WTC11 (cell line): ENCODE results near the gene RFLNA. TPM values are rescaled to one million over a fixed set of nuclear protein-coding genes. Genes with fewer than 3 reads are reported as not detected.

ENCODE experiments used
- ATAC-seq: fragments of 200-7000 bp; cut with Tn5 transposase; 2 replicates; pipeline ENCODE4 v1.10.0; 2021; ENCODE audit warnings: mild to moderate bottlenecking, moderate library complexity
- CTCF ChIA-PET: fragments of 300-600 bp; sonication (Branson Sonifier 250); formaldehyde crosslinking; loops from one replicate; lab custom pipeline; 2021; ENCODE audit warnings: antibody characterized with exemption; lab: Charles Lee
- POLR2A ChIA-PET: fragments of 350-600 bp; sonication (Branson Sonifier 250); formaldehyde crosslinking; loops from one replicate; lab custom pipeline; 2021; ENCODE audit warnings: antibody characterized with exemption; lab: Charles Lee
- DNase-seq: peaks from one replicate; pipeline ENCODE4 v3.0.0; 2021; ENCODE audit warnings: low spot score
- H3K27ac Mint-ChIP-seq: 2 replicates; pipeline ENCODE4 v1.8.0; 2021; ENCODE audit warnings: mixed read lengths
- H3K27me3 Mint-ChIP-seq: 2 replicates; pipeline ENCODE4 v1.8.0; 2021; ENCODE audit warnings: low read depth, mild to moderate bottlenecking, moderate library complexity, mixed read lengths
- H3K36me3 Mint-ChIP-seq: 2 replicates; pipeline ENCODE4 v1.8.0; 2021; ENCODE audit warnings: mixed read lengths
- H3K4me1 Mint-ChIP-seq: 2 replicates; pipeline ENCODE4 v1.8.0; 2022; ENCODE audit warnings: mixed read lengths
- H3K4me3 Mint-ChIP-seq: 2 replicates; pipeline ENCODE4 v1.8.0; 2021; ENCODE audit warnings: mild to moderate bottlenecking, moderate library complexity, mixed read lengths
- H3K9me3 Mint-ChIP-seq: 2 replicates; pipeline ENCODE4 v1.8.0; 2021; ENCODE audit warnings: mixed read lengths
- CBFB ChIP-seq: sonication (generic); formaldehyde crosslinking; IDR thresholded peaks from 2 replicates; pipeline ENCODE4 v1.8.1; 2022; ENCODE audit warnings: mild to moderate bottlenecking, low read depth, missing genetic modification reagents
- ELF4 ChIP-seq: sonication (generic); formaldehyde crosslinking; IDR thresholded peaks from 2 replicates; pipeline ENCODE4 v1.8.1; 2022; ENCODE audit warnings: low read depth, mild to moderate bottlenecking, moderate library complexity, missing genetic modification reagents
- EMX1 ChIP-seq: fragments of 250-450 bp; sonication (Bioruptor Pico); IDR thresholded peaks from 2 replicates; pipeline ENCODE4 v1.8.0; 2021; ENCODE audit warnings: mild to moderate bottlenecking
- JUN ChIP-seq: sonication (generic); formaldehyde crosslinking; IDR thresholded peaks from 2 replicates; pipeline ENCODE4 v1.8.0; 2023; ENCODE audit warnings: mild to moderate bottlenecking, missing genetic modification reagents
- KAT7 ChIP-seq: sonication (generic); formaldehyde crosslinking; IDR thresholded peaks from 2 replicates; pipeline ENCODE4 v1.8.1; 2023; ENCODE audit warnings: missing genetic modification reagents, mild to moderate bottlenecking, borderline replicate concordance
- NFE2L1 ChIP-seq: sonication (generic); formaldehyde crosslinking; IDR thresholded peaks from 2 replicates; pipeline ENCODE4 v1.8.1; 2023; ENCODE audit warnings: missing genetic modification reagents
- NFYB ChIP-seq: sonication (generic); formaldehyde crosslinking; conservative IDR thresholded peaks from 2 replicates; pipeline ENCODE4 v1.8.0; 2022; ENCODE audit warnings: low read depth, missing genetic modification reagents
- NR3C1 ChIP-seq: sonication (generic); formaldehyde crosslinking; conservative IDR thresholded peaks from 2 replicates; pipeline ENCODE4 v1.8.1; 2023; ENCODE audit warnings: low read depth, mild to moderate bottlenecking, missing genetic modification reagents
- RORB ChIP-seq: fragments of 250-450 bp; sonication (Bioruptor Pico); IDR thresholded peaks from 2 replicates; pipeline ENCODE4 v1.9.0; 2021; ENCODE audit warnings: mild to moderate bottlenecking
- SMAD4 ChIP-seq: sonication (generic); formaldehyde crosslinking; IDR thresholded peaks from 2 replicates; pipeline ENCODE4 v1.8.0; 2022; ENCODE audit warnings: mild to moderate bottlenecking, missing genetic modification reagents
- SP1 ChIP-seq: sonication (generic); formaldehyde crosslinking; conservative IDR thresholded peaks from 2 replicates; pipeline ENCODE4 v1.8.1; 2022; ENCODE audit warnings: missing genetic modification reagents
- TEAD4 ChIP-seq: sonication (generic); formaldehyde crosslinking; IDR thresholded peaks from 2 replicates; pipeline ENCODE4 v1.8.0; 2022; ENCODE audit warnings: mild to moderate bottlenecking, missing genetic modification reagents
- ZNF138 ChIP-seq: sonication (generic); formaldehyde crosslinking; conservative IDR thresholded peaks from 2 replicates; pipeline ENCODE4 v1.8.1; 2022; ENCODE audit warnings: mild to moderate bottlenecking, moderate library complexity, missing genetic modification reagents
- ZNF232 ChIP-seq: sonication (generic); formaldehyde crosslinking; IDR thresholded peaks from 2 replicates; pipeline ENCODE4 v1.8.0; 2022; ENCODE audit warnings: mild to moderate bottlenecking, missing genetic modification reagents
- ZNF263 ChIP-seq: sonication (generic); formaldehyde crosslinking; IDR thresholded peaks from 2 replicates; pipeline ENCODE4 v1.8.1; 2022; ENCODE audit warnings: low read depth, mild to moderate bottlenecking, moderate library complexity, missing genetic modification reagents
- ZNF317 ChIP-seq: sonication (generic); formaldehyde crosslinking; IDR thresholded peaks from 2 replicates; pipeline ENCODE4 v1.8.1; 2023; ENCODE audit warnings: low read depth, mild to moderate bottlenecking, moderate library complexity, missing genetic modification reagents, borderline replicate concordance
- ZNF396 ChIP-seq: fragments of 250-450 bp; sonication (Bioruptor Pico); IDR thresholded peaks from 2 replicates; pipeline ENCODE4 v1.8.0; 2021; ENCODE audit warnings: mild to moderate bottlenecking, moderate library complexity, borderline replicate concordance
- total RNA-seq: library from RNA; stranded (reverse); gene quantifications from 3 replicates; pipeline ENCODE4 v1.2.3, GENCODE V29; 2021
- TF ChIP-seq, protein P1 (sequence below): sonication (generic); formaldehyde crosslinking; IDR thresholded peaks from 2 replicates; pipeline ENCODE4 v1.8.0; 2022; ENCODE audit warnings: mild to moderate bottlenecking, missing genetic modification reagents
- TF ChIP-seq, protein P2 (sequence below): sonication (generic); formaldehyde crosslinking; IDR thresholded peaks from 2 replicates; pipeline ENCODE4 v1.8.1; 2023; ENCODE audit warnings: mild to moderate bottlenecking, moderate library complexity, missing genetic modification reagents
- TF ChIP-seq, protein P3 (sequence below): sonication (generic); formaldehyde crosslinking; IDR thresholded peaks from 2 replicates; pipeline ENCODE4 v1.8.0; 2022; ENCODE audit warnings: mild to moderate bottlenecking, missing genetic modification reagents
- TF ChIP-seq, protein P4 (sequence below): sonication (generic); formaldehyde crosslinking; IDR thresholded peaks from 2 replicates; pipeline ENCODE4 v1.8.1; 2023; ENCODE audit warnings: mild to moderate bottlenecking, missing genetic modification reagents
- TF ChIP-seq, protein P5 (sequence below): fragments of 250-450 bp; sonication (Bioruptor Pico); IDR thresholded peaks from 2 replicates; pipeline ENCODE4 v1.8.0; 2021; ENCODE audit warnings: mild to moderate bottlenecking
- TF ChIP-seq, protein P6 (sequence below): sonication (generic); formaldehyde crosslinking; IDR thresholded peaks from 2 replicates; pipeline ENCODE4 v1.8.1; 2022; ENCODE audit warnings: low read depth, mild to moderate bottlenecking, moderate library complexity, missing genetic modification reagents, borderline replicate concordance
- TF ChIP-seq, protein P7 (sequence below): sonication (generic); formaldehyde crosslinking; IDR thresholded peaks from 2 replicates; pipeline ENCODE4 v1.8.1; 2022; ENCODE audit warnings: low read depth, missing genetic modification reagents, borderline replicate concordance

Gene RFLNA
- total RNA-seq, 1 experiment from 2014 or later = 6.3 TPM

DNA sequence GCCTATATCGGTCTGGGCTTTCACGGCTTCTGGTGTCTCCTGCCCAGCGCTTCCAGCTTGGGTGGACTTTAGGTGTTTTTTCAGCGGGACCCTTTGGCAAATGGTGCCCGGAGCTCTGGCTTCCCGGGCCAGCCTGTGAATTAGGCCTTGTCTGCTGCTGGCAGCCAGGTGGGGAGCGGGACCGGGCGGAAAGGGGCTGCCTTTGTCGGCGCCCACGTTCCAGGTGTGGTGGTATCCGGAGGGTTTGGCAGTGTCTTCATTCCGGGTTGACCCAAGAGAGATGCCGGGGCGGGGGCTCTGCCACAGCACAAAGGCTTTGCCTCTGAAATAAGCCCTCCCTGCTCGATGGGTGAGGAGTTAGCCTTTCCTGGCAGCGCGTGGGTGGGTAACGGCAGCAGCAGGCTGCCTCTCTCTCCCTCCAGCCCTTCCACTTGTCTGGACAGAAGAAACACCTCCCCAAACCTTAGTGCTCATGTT lies 9.5 kb downstream of the RFLNA start (continued):
- TF ChIP-seq, protein P1, sequence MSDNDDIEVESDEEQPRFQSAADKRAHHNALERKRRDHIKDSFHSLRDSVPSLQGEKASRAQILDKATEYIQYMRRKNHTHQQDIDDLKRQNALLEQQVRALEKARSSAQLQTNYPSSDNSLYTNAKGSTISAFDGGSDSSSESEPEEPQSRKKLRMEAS (CRISPR knock-in tag) = no peak
- no peak for TF ChIP-seq SP1 (CRISPR knock-in tag)
- TF ChIP-seq NFE2L1 (CRISPR knock-in tag) = no peak
- TF ChIP-seq KAT7 (CRISPR knock-in tag) = no peak

DNA sequence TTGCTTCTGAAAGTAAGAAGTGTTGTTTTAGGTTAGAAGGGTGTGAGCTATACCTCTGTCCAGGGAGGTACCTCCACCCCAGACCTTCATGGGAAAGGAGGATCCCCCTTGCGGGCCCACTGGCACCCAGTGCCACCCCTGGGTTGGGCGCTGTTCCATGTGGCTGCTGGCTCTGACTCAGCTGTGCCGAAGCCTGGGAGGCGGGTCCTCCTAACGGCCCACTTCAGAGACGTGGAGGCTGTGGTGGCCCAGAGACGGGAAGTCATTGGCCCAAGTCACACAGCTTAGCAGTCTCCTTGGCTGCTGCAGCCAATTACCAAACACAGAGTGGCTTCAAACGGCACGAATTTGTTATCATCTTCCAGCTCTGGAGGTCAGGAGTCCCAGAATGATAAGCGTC lies 10.2 kb downstream of the RFLNA start:
- ATAC-seq (no peak), DNase-seq (no peak)
- Mint-ChIP-seq H3K36me3 (no peaks in the 10 kb centered on the region), H3K4me3 (no peak overlapping the region), H3K27me3 (no peaks in the 10 kb centered on the region), H3K27ac (no peak overlapping the region; the same call in 1 of the 2 replicates), H3K4me1 (no peaks in the 10 kb centered on the region), H3K9me3 (no peaks in the 10 kb centered on the region)
- POLR2A ChIA-PET = no interaction called here
- CTCF ChIA-PET = interaction anchor here (1.1 to 1.9 kb wide), 3 partner anchors 10 to 429 kb away, joined by 3 to 6 read pairs (median 4); no protein-coding TSS in a partner anchor
- no peak for TF ChIP-seq ZNF317 (CRISPR knock-in tag)
- TF ChIP-seq, protein P2, sequence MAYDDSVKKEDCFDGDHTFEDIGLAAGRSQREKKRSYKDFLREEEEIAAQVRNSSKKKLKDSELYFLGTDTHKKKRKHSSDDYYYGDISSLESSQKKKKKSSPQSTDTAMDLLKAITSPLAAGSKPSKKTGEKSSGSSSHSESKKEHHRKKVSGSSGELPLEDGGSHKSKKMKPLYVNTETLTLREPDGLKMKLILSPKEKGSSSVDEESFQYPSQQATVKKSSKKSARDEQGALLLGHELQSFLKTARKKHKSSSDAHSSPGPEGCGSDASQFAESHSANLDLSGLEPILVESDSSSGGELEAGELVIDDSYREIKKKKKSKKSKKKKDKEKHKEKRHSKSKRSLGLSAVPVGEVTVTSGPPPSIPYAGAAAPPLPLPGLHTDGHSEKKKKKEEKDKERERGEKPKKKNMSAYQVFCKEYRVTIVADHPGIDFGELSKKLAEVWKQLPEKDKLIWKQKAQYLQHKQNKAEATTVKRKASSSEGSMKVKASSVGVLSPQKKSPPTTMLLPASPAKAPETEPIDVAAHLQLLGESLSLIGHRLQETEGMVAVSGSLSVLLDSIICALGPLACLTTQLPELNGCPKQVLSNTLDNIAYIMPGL (CRISPR knock-in tag) = no peak
- no peak for TF ChIP-seq EMX1 (CRISPR knock-in tag)
- no peak for TF ChIP-seq ZNF263 (CRISPR knock-in tag)
- TF ChIP-seq, protein P3, sequence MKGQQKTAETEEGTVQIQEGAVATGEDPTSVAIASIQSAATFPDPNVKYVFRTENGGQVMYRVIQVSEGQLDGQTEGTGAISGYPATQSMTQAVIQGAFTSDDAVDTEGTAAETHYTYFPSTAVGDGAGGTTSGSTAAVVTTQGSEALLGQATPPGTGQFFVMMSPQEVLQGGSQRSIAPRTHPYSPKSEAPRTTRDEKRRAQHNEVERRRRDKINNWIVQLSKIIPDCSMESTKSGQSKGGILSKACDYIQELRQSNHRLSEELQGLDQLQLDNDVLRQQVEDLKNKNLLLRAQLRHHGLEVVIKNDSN (CRISPR knock-in tag) = no peak
- TF ChIP-seq NFYB (CRISPR knock-in tag) = no peak
- TF ChIP-seq, protein P4, sequence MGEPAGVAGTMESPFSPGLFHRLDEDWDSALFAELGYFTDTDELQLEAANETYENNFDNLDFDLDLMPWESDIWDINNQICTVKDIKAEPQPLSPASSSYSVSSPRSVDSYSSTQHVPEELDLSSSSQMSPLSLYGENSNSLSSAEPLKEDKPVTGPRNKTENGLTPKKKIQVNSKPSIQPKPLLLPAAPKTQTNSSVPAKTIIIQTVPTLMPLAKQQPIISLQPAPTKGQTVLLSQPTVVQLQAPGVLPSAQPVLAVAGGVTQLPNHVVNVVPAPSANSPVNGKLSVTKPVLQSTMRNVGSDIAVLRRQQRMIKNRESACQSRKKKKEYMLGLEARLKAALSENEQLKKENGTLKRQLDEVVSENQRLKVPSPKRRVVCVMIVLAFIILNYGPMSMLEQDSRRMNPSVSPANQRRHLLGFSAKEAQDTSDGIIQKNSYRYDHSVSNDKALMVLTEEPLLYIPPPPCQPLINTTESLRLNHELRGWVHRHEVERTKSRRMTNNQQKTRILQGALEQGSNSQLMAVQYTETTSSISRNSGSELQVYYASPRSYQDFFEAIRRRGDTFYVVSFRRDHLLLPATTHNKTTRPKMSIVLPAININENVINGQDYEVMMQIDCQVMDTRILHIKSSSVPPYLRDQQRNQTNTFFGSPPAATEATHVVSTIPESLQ (CRISPR knock-in tag) = no peak
- no peak for TF ChIP-seq SMAD4 (CRISPR knock-in tag)
- TF ChIP-seq, protein P5, sequence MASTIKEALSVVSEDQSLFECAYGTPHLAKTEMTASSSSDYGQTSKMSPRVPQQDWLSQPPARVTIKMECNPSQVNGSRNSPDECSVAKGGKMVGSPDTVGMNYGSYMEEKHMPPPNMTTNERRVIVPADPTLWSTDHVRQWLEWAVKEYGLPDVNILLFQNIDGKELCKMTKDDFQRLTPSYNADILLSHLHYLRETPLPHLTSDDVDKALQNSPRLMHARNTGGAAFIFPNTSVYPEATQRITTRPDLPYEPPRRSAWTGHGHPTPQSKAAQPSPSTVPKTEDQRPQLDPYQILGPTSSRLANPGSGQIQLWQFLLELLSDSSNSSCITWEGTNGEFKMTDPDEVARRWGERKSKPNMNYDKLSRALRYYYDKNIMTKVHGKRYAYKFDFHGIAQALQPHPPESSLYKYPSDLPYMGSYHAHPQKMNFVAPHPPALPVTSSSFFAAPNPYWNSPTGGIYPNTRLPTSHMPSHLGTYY = no peak
- no peak for TF ChIP-seq ELF4 (CRISPR knock-in tag)
- TF ChIP-seq ZNF138 (CRISPR knock-in tag) = no peak

DNA sequence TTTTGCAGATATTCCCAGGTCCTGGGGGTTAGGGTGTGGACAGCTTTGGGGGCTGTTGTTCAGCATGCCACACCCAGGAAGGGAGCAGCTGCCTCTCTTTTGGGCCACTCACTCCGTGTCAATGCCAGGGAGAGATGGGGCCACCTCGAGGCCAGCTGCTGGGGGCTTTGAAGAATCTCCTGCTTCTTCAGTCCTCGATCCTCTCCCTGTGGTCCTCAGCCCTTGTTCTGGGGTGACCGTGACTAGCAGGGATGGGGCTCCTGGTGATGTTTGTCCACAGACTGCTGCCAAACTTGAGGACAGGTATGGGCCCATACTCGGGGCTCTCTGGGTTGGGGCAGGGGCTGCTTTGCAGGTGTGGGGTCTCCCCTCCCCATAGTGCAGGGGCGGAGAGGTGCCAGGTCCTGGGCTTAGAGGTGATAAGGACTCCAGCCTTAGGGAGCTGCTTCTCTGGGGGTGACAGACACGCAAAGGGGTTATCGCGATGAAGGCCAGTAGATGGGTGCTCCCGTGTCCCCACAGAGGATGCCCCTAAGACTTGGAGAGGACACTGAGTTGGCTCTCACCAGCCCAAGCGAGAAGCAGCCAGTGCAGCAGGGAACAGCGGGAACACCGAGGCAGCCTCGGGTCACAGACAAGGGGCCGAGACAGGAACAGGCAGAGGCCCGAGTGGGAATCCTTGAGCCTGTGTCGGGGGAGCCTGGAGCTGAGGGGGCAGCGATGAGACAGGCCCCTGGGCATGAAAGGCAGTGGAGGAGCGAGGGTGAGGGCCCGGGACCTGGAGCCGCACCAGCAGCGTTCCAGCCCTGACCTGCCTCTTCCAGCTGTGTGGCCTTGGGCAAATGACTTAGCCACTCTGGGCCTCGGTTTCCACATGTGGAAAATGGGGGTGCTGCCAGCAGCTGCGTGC lies 11.1 kb downstream of the RFLNA start:
- no peaks in the 10 kb centered on the region for H3K36me3 Mint-ChIP-seq
- DNase-seq (no peak), ATAC-seq (no peak)
- no peak overlapping the region for H3K27ac Mint-ChIP-seq
- H3K4me3 Mint-ChIP-seq = no peak overlapping the region
- H3K27me3 Mint-ChIP-seq = no peaks in the 10 kb centered on the region
- H3K9me3 Mint-ChIP-seq = no peaks in the 10 kb centered on the region
- CTCF ChIA-PET = interaction anchor here (0.6 to 1.9 kb wide), 5 partner anchors 9 to 428 kb away, joined by 3 to 6 read pairs (median 3); no protein-coding TSS in a partner anchor
- POLR2A ChIA-PET = no interaction called here
- H3K4me1 Mint-ChIP-seq = no peaks in the 10 kb centered on the region
- no peak for TF ChIP-seq NR3C1
- TF ChIP-seq RORB (CRISPR knock-in tag) = no peak
- no peak for TF ChIP-seq TEAD4 (CRISPR knock-in tag)
- TF ChIP-seq ZNF396 (CRISPR knock-in tag) = no peak
- TF ChIP-seq JUN (CRISPR knock-in tag) = no peak
- TF ChIP-seq, protein P6, sequence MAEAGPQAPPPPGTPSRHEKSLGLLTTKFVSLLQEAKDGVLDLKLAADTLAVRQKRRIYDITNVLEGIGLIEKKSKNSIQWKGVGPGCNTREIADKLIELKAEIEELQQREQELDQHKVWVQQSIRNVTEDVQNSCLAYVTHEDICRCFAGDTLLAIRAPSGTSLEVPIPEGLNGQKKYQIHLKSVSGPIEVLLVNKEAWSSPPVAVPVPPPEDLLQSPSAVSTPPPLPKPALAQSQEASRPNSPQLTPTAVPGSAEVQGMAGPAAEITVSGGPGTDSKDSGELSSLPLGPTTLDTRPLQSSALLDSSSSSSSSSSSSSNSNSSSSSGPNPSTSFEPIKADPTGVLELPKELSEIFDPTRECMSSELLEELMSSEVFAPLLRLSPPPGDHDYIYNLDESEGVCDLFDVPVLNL (CRISPR knock-in tag) = no peak
- no peak for TF ChIP-seq ZNF138 (CRISPR knock-in tag)
- no peak for TF ChIP-seq ZNF232 (CRISPR knock-in tag)
- TF ChIP-seq CBFB (CRISPR knock-in tag) = no peak
- TF ChIP-seq, protein P7, sequence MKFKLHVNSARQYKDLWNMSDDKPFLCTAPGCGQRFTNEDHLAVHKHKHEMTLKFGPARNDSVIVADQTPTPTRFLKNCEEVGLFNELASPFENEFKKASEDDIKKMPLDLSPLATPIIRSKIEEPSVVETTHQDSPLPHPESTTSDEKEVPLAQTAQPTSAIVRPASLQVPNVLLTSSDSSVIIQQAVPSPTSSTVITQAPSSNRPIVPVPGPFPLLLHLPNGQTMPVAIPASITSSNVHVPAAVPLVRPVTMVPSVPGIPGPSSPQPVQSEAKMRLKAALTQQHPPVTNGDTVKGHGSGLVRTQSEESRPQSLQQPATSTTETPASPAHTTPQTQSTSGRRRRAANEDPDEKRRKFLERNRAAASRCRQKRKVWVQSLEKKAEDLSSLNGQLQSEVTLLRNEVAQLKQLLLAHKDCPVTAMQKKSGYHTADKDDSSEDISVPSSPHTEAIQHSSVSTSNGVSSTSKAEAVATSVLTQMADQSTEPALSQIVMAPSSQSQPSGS (CRISPR knock-in tag) = no peak
- TF ChIP-seq KAT7 (CRISPR knock-in tag) = no peak
